Kidney capillary endothelial cell (primary cell): Measurements from ENCODE around the gene PTPN1.

Experiments used
- DNase-seq: peaks from one replicate; pipeline ENCODE4 v3.0.0-alpha.2; 2018; ENCODE audit warnings: low spot score

PTPN1 gene

GRCh38 chr20:50513169-50514034 lies 3.2 kb downstream of the PTPN1 start:
- DNase-seq = peak; percentile 83

- no peak for DNase-seq
These were observed 3.8 kb downstream of the PTPN1 start for GRCh38 chr20:50514035-50514337.

- no peak for DNase-seq
These were observed 4.6 kb downstream of the PTPN1 start for GRCh38 chr20:50514750-50515149.

GRCh38 chr20:50515471-50516106 lies 5.4 kb downstream of the PTPN1 start:
- DNase-seq = no peak

GRCh38 chr20:50516180-50516934 lies 6.2 kb downstream of the PTPN1 start:
- DNase-seq = no peak

GRCh38 chr20:50516935-50517816 lies 7.0 kb downstream of the PTPN1 start:
- no peak for DNase-seq

GRCh38 chr20:50517817-50518154 lies 7.6 kb downstream of the PTPN1 start:
- no peak for DNase-seq

- DNase-seq = no peak
These were observed 8.1 kb downstream of the PTPN1 start for GRCh38 chr20:50518270-50518721.

GRCh38 chr20:50519036-50519762 lies 9.0 kb downstream of the PTPN1 start:
- DNase-seq = no peak

- no peak for DNase-seq
These were observed 10.2 kb downstream of the PTPN1 start for GRCh38 chr20:50520222-50520880.

GRCh38 chr20:50521221-50522052 lies 11.3 kb downstream of the PTPN1 start:
- DNase-seq = no peak

GRCh38 chr20:50522053-50522674 lies 12.0 kb downstream of the PTPN1 start:
- no peak for DNase-seq

GRCh38 chr20:50523552-50524167 lies 13.5 kb downstream of the PTPN1 start:
- DNase-seq = no peak

GRCh38 chr20:50525681-50526080 lies 15.5 kb downstream of the PTPN1 start:
- no peak for DNase-seq

GRCh38 chr20:50526403-50526989 lies 16.3 kb downstream of the PTPN1 start:
- no peak for DNase-seq

- no peak for DNase-seq
These were observed 17.0 kb downstream of the PTPN1 start for GRCh38 chr20:50527068-50527605.

GRCh38 chr20:50528129-50528528 lies 17.9 kb downstream of the PTPN1 start:
- no peak for DNase-seq

GRCh38 chr20:50528804-50529351 lies 18.7 kb downstream of the PTPN1 start:
- DNase-seq = no peak
